ENCODE results near the gene MAGI2.

The MAGI2 gene

DNA sequence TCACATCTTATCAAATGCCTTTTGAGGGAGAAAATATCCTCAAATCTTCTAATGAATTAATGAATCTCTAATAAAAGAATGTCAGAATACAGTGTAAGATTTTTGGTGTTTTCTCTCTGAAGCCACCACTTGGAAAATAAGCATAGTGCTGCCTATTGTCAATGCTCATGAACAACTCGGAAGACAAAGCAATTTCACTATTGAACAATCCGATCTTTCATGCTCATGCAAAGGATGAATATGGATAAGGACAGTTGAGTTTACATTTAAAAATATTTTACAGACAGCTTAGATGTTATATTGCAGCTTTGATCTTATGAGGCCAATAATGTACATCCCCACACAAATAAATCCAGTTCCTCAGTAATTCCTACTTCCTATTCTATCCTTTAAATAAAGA is 40.6 kb downstream of the MAGI2 start:
- TF ChIP-seq, protein P1, sequence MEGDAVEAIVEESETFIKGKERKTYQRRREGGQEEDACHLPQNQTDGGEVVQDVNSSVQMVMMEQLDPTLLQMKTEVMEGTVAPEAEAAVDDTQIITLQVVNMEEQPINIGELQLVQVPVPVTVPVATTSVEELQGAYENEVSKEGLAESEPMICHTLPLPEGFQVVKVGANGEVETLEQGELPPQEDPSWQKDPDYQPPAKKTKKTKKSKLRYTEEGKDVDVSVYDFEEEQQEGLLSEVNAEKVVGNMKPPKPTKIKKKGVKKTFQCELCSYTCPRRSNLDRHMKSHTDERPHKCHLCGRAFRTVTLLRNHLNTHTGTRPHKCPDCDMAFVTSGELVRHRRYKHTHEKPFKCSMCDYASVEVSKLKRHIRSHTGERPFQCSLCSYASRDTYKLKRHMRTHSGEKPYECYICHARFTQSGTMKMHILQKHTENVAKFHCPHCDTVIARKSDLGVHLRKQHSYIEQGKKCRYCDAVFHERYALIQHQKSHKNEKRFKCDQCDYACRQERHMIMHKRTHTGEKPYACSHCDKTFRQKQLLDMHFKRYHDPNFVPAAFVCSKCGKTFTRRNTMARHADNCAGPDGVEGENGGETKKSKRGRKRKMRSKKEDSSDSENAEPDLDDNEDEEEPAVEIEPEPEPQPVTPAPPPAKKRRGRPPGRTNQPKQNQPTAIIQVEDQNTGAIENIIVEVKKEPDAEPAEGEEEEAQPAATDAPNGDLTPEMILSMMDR (IDR thresholded peaks at IDR 0.05; ENCODE audit: low read depth, low read length, poor library complexity, severe bottlenecking) = no peak
- no peak for TF ChIP-seq EZH2phosphoT487 (IDR thresholded peaks at IDR 0.05; ENCODE audit: borderline replicate concordance, low read length)
- H3K9me3 ChIP-seq (ENCODE audit: control insufficient read depth, insufficient read depth, low read length) = no peaks in the 10 kb centered on the region
- H3K9me2 ChIP-seq (replicated peaks; ENCODE audit: control insufficient read depth, low read length) = no peaks in the 10 kb centered on the region
- H3K79me2 ChIP-seq (ENCODE audit: control insufficient read depth, low read length) = no peaks in the 10 kb centered on the region
- H3K4me1 ChIP-seq (ENCODE audit: control insufficient read depth, low read length) = no peaks in the 10 kb centered on the region
- no peaks in the 10 kb centered on the region for H4K20me1 ChIP-seq (ENCODE audit: control insufficient read depth, insufficient read depth, low read depth, low read length)
- H3K27ac ChIP-seq (ENCODE audit: low read depth, low read length) = no peak overlapping the region
- H3K36me3 ChIP-seq (ENCODE audit: control insufficient read depth, low read length) = no peaks in the 10 kb centered on the region
- H3K4me2 ChIP-seq (ENCODE audit: low read length) = no peak overlapping the region
- no peaks in the 10 kb centered on the region for H3F3A ChIP-seq (ENCODE audit: control insufficient read depth, insufficient read depth)
- H3K27me3 ChIP-seq (ENCODE audit: control insufficient read depth, low read length) = no peaks in the 10 kb centered on the region
- H3K4me3 ChIP-seq (ENCODE audit: low read length) = no peak overlapping the region

DNA sequence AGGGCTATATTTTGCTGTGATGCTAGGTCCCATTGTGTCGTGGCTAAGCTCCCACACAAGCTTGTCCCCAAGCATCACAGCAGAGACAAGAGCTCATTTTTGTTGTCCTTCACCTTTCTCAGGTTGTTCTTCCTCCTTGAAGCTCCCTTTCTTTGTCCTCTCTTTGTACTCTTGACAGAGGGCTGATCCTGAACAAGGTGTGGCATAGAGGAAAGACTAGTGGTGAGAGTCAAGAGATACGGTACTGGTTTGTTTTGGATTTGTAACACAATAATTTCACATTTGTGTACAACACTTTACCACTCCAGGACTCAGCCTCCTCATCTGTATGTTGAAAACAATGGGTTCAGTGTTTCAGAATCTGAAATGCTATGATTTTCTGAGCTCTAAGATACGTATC is 41.0 kb downstream of the MAGI2 start:
- Histone ChIP-seq H3K4me3 (ENCODE audit: low read length) (no peak overlapping the region), H4K20me1 (ENCODE audit: control insufficient read depth, insufficient read depth, low read depth, low read length) (no peaks in the 10 kb centered on the region), H3K9me2 (replicated peaks; ENCODE audit: control insufficient read depth, low read length) (no peaks in the 10 kb centered on the region), H3K4me1 (ENCODE audit: control insufficient read depth, low read length) (no peaks in the 10 kb centered on the region), H3K27ac (ENCODE audit: low read depth, low read length) (no peak overlapping the region), H3F3A (ENCODE audit: control insufficient read depth, insufficient read depth) (no peaks in the 10 kb centered on the region), H3K79me2 (ENCODE audit: control insufficient read depth, low read length) (no peaks in the 10 kb centered on the region), H3K9me3 (ENCODE audit: control insufficient read depth, insufficient read depth, low read length) (no peaks in the 10 kb centered on the region), H3K4me2 (ENCODE audit: low read length) (no peak overlapping the region), H3K36me3 (ENCODE audit: control insufficient read depth, low read length) (no peaks in the 10 kb centered on the region), H3K27me3 (ENCODE audit: control insufficient read depth, low read length) (no peaks in the 10 kb centered on the region)
- TF ChIP-seq, protein P1 (IDR thresholded peaks at IDR 0.05; ENCODE audit: low read depth, low read length, poor library complexity, severe bottlenecking) = no peak
- no peak for TF ChIP-seq EZH2phosphoT487 (IDR thresholded peaks at IDR 0.05; ENCODE audit: borderline replicate concordance, low read length)

DNA sequence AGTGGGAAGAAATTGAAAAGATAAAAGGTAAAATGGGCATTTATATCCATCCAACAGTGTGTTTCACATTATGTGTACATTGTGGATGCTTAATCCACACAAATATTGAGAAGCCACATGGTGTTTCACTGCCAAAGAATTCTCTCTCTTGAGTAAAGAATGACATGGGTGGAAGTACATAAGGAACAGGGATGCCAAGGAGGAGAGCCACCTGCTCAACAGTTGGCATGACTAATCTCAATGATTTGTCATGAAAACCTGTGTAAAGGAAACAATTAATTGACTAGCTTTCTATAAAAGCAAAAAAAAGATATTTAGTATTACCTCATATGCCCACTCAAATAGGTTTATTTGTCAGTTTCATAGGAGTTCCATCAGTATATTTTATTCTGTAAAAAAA is 43.1 kb downstream of the MAGI2 start:
- H3K9me3 ChIP-seq (ENCODE audit: control insufficient read depth, insufficient read depth, low read length) = no peaks in the 10 kb centered on the region
- no peaks in the 10 kb centered on the region for H3K27me3 ChIP-seq (ENCODE audit: control insufficient read depth, low read length)
- H4K20me1 ChIP-seq (ENCODE audit: control insufficient read depth, insufficient read depth, low read depth, low read length) = no peaks in the 10 kb centered on the region
- no peaks in the 10 kb centered on the region for H3K9me2 ChIP-seq (replicated peaks; ENCODE audit: control insufficient read depth, low read length)
- no peak overlapping the region for H3K4me2 ChIP-seq (ENCODE audit: low read length)
- no peaks in the 10 kb centered on the region for H3K36me3 ChIP-seq (ENCODE audit: control insufficient read depth, low read length)
- H3K79me2 ChIP-seq (ENCODE audit: control insufficient read depth, low read length) = no peaks in the 10 kb centered on the region
- TF ChIP-seq, protein P1 (IDR thresholded peaks at IDR 0.05; ENCODE audit: low read depth, low read length, poor library complexity, severe bottlenecking) = no peak
- no peak for TF ChIP-seq EZH2phosphoT487 (IDR thresholded peaks at IDR 0.05; ENCODE audit: borderline replicate concordance, low read length)
- H3K4me1 ChIP-seq (ENCODE audit: control insufficient read depth, low read length) = no peaks in the 10 kb centered on the region
- H3K4me3 ChIP-seq (ENCODE audit: low read length) = no peak overlapping the region
- H3K27ac ChIP-seq (ENCODE audit: low read depth, low read length) = no peak overlapping the region
- H3F3A ChIP-seq (ENCODE audit: control insufficient read depth, insufficient read depth) = no peaks in the 10 kb centered on the region

DNA sequence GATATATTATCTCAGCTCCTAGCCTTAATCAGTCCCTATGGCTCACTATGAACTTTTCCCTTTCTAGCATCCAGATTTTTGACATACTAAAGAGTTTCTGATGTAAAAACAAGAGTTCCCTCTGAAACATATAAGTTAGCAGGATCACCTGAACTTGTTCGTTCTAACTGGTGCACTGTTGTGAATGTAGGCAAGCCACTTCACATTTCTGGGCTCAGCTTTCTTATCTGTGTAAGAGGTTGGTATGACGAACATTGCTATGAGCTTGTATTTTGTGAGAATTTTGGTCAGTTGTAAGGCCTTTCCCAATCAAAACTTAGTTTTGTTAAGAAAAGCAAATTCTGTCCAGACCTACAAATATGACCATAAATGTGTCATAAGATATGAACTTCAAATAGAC is 46.1 kb downstream of the MAGI2 start:
- Histone ChIP-seq H3K36me3 (ENCODE audit: control insufficient read depth, low read length) (no peaks in the 10 kb centered on the region), H3K79me2 (ENCODE audit: control insufficient read depth, low read length) (no peaks in the 10 kb centered on the region), H3K9me2 (replicated peaks; ENCODE audit: control insufficient read depth, low read length) (no peaks in the 10 kb centered on the region), H3K27ac (ENCODE audit: low read depth, low read length) (no peak overlapping the region), H3F3A (ENCODE audit: control insufficient read depth, insufficient read depth) (no peaks in the 10 kb centered on the region), H3K4me3 (ENCODE audit: low read length) (no peak overlapping the region), H3K4me2 (ENCODE audit: low read length) (no peak overlapping the region), H3K27me3 (ENCODE audit: control insufficient read depth, low read length) (no peaks in the 10 kb centered on the region), H3K9me3 (ENCODE audit: control insufficient read depth, insufficient read depth, low read length) (no peaks in the 10 kb centered on the region), H3K4me1 (ENCODE audit: control insufficient read depth, low read length) (no peaks in the 10 kb centered on the region), H4K20me1 (ENCODE audit: control insufficient read depth, insufficient read depth, low read depth, low read length) (no peaks in the 10 kb centered on the region)
- TF ChIP-seq, protein P1 (IDR thresholded peaks at IDR 0.05; ENCODE audit: low read depth, low read length, poor library complexity, severe bottlenecking) = no peak
- no peak for TF ChIP-seq EZH2phosphoT487 (IDR thresholded peaks at IDR 0.05; ENCODE audit: borderline replicate concordance, low read length)
